Measurements from ENCODE around the gene NDUFA13. TPM values are rescaled to one million over a fixed set of nuclear protein-coding genes. Genes with fewer than 3 reads are reported as not detected.

NDUFA13 gene
- total RNA-seq, 1 donor from 2014 or later: 278 TPM

DNA sequence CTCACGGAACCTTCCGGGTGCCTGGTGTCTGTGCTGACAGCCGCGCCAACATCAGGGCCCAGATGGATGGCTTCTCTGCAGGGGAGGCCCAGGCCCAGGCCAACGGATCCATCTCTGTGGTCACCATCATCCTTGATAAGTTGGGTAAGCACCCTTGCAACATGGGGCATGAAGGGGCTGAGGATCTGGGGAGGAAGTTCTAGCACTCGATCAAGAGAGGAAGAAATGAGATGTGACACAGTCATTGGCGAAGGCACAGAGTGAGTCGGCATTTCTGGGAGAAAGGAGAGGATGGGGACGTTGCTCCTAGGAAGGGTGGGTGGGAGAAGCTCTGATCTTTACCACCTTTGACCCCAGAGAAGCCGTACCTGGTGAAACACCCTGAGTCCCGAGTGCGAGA, 26.5 kb downstream of the NDUFA13 start:
- no peaks in the 10 kb centered on the region for H3K4me1 Mint-ChIP-seq (ENCODE audit: unreplicated experiment)
- H3K27ac Mint-ChIP-seq (ENCODE audit: unreplicated experiment): no peak overlapping the region
- peaks cover 14% of the 10 kb centered on the region for H3K27me3 Mint-ChIP-seq (ENCODE audit: unreplicated experiment)

DNA sequence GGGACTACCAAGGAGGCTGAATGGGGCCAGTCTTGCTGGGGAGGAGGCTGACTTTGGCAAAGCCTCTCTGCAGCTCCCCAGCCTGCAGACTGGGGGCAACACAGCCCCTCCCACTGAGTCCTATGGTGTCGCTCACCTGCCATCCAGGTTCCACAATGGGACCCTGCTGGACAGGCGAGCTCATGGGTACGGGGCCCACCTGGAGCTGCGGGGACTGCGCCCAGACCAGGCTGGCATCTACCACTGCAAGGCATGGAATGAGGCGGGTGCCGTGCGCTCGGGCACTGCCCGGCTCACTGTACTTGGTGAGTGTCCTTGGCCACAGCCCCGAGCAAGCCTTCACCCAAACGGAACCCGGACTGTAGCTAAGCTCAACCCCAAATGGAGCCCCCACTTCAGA, 27.1 kb downstream of the NDUFA13 start:
- no peak for DNase-seq (ENCODE audit: low spot score)
- Mint-ChIP-seq H3K4me1 (ENCODE audit: unreplicated experiment) (no peaks in the 10 kb centered on the region), H3K36me3 (ENCODE audit: low read depth, unreplicated experiment) (peaks cover 6% of the 10 kb centered on the region), H3K9me3 (ENCODE audit: unreplicated experiment) (no peaks in the 10 kb centered on the region), H3K27ac (ENCODE audit: unreplicated experiment) (no peak overlapping the region), H3K27me3 (ENCODE audit: unreplicated experiment) (peaks cover 12% of the 10 kb centered on the region), H3K4me3 (ENCODE audit: unreplicated experiment) (no peak overlapping the region)
- TF ChIP-seq CTCF (IDR thresholded peaks at IDR 0.05; ENCODE audit: unreplicated experiment): no peak

More for the DNA sequence above, 26.5 kb downstream of the NDUFA13 start:
- TF ChIP-seq CTCF (IDR thresholded peaks at IDR 0.05; ENCODE audit: unreplicated experiment): no peak
- Mint-ChIP-seq H3K36me3 (ENCODE audit: low read depth, unreplicated experiment) (peaks cover 6% of the 10 kb centered on the region), H3K9me3 (ENCODE audit: unreplicated experiment) (no peaks in the 10 kb centered on the region), H3K4me3 (ENCODE audit: unreplicated experiment) (no peak overlapping the region)
- no peak for DNase-seq (ENCODE audit: low spot score)

DNA sequence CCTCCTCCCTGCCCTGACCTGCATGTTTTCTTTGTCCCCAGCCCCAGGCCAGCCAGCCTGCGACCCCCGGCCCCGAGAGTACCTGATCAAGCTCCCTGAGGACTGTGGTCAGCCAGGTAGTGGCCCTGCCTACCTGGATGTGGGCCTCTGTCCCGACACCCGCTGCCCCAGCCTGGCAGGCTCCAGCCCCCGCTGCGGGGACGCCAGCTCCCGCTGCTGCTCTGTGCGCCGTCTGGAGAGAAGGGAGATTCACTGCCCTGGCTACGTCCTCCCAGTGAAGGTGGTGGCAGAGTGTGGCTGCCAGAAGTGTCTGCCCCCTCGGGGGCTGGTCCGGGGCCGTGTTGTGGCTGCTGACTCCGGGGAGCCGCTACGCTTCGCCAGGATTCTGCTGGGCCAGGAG, 27.6 kb downstream of the NDUFA13 start:
- H3K4me1 Mint-ChIP-seq (ENCODE audit: unreplicated experiment): no peaks in the 10 kb centered on the region
- peaks cover 4% of the 10 kb centered on the region for H3K36me3 Mint-ChIP-seq (ENCODE audit: low read depth, unreplicated experiment)
- no peak overlapping the region for H3K27ac Mint-ChIP-seq (ENCODE audit: unreplicated experiment)
- no peak for TF ChIP-seq CTCF (IDR thresholded peaks at IDR 0.05; ENCODE audit: unreplicated experiment)
- H3K9me3 Mint-ChIP-seq (ENCODE audit: unreplicated experiment): no peaks in the 10 kb centered on the region
- H3K27me3 Mint-ChIP-seq (ENCODE audit: unreplicated experiment): peaks cover 12% of the 10 kb centered on the region
- H3K4me3 Mint-ChIP-seq (ENCODE audit: unreplicated experiment): no peak overlapping the region
- DNase-seq (ENCODE audit: low spot score): no peak

DNA sequence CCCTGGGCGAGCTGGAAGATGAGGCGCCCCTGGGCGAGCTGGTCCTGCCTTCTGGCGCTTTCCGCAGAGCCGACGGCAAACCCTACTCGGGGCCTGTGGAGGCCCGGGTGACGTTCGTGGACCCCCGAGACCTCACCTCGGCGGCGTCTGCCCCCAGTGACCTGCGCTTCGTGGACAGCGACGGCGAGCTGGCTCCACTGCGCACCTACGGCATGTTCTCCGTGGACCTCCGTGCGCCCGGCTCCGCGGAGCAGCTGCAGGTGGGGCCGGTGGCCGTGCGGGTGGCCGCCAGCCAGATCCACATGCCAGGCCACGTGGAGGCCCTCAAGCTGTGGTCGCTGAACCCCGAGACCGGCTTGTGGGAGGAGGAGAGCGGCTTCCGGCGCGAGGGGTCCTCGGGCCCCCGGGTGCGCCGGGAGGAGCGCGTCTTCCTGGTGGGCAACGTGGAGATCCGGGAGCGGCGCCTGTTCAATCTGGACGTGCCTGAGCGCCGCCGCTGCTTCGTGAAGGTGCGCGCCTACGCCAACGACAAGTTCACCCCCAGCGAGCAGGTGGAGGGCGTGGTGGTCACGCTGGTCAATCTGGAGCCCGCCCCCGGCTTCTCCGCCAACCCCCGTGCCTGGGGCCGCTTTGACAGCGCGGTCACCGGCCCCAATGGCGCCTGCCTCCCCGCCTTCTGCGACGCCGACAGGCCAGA, 28.4 kb downstream of the NDUFA13 start:
- H3K27me3 Mint-ChIP-seq (ENCODE audit: unreplicated experiment): peaks cover 7% of the 10 kb centered on the region

More for the DNA sequence above, 28.4 kb downstream of the NDUFA13 start:
- TF ChIP-seq CTCF (IDR thresholded peaks at IDR 0.05; ENCODE audit: unreplicated experiment): no peak
- no peak overlapping the region for H3K27ac Mint-ChIP-seq (ENCODE audit: unreplicated experiment)
- no peak overlapping the region for H3K4me3 Mint-ChIP-seq (ENCODE audit: unreplicated experiment)
- H3K9me3 Mint-ChIP-seq (ENCODE audit: unreplicated experiment): no peaks in the 10 kb centered on the region
- no peaks in the 10 kb centered on the region for H3K4me1 Mint-ChIP-seq (ENCODE audit: unreplicated experiment)
- peaks cover 4% of the 10 kb centered on the region for H3K36me3 Mint-ChIP-seq (ENCODE audit: low read depth, unreplicated experiment)
- DNase-seq (ENCODE audit: low spot score): no peak

Data from endothelial cell (in vitro differentiated cells).